Lower leg skin (tissue), 3 donors: Measurements from ENCODE around the gene FBXW2.

ENCODE experiments used
- POLR2A ChIP-seq, 2 donors: fragments of 450-650 bp; IDR thresholded peaks; one replicate each; pipeline ENCODE4 v1.6.1; 2016 to 2017; ENCODE audit warnings: antibody characterized with exemption in 2 of 2, mild to moderate bottlenecking in 1 of 2, moderate library complexity in 1 of 2
- TF ChIP-seq, protein P1 (sequence below), 3 donors: fragments of 450-650 bp; IDR thresholded peaks; one replicate each; pipeline ENCODE4 v1.5.1; 2016; ENCODE audit warnings: antibody characterized with exemption in 3 of 3, mild to moderate bottlenecking in 3 of 3, moderate library complexity in 2 of 3

DNA sequence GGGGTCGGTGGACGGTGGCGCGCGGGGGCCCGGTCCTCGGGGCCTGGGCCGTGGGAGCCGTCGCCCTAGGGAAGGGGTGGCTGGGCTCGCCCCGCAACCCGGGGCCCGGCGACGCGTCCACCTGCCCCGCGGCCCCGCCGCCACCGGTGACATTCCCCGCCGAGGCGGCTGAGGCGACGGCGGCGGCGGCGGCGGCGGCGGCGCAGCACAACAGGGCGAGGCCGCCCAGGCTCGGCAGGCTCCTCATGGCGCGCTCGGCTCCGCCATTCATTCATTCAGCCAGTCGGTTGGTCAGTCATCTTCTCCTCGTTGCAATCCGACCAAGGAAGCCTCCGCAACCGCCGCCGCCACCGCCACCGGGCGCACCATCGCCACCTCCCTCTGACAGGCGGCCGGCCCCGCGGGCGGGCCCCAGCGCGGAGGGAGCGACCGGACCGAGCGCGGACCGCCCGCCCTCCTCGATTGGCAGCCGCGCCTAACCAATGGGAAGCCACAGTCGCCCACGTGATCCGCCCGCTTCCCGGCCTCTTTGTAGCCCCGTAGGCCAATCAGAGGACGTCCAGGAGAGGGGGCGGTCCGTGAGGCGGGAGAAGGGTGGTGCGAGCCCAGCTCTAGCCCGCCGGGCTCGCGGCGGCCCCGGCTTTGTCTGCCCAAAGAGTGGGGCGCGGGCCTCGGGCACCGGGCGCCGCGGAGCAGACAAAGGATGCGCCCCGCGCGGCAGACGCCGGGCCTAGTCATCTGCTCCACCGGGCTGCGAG, 78.9 kb downstream of the FBXW2 start, which contains the start of gene MEGF9:
- TF ChIP-seq, protein P1, sequence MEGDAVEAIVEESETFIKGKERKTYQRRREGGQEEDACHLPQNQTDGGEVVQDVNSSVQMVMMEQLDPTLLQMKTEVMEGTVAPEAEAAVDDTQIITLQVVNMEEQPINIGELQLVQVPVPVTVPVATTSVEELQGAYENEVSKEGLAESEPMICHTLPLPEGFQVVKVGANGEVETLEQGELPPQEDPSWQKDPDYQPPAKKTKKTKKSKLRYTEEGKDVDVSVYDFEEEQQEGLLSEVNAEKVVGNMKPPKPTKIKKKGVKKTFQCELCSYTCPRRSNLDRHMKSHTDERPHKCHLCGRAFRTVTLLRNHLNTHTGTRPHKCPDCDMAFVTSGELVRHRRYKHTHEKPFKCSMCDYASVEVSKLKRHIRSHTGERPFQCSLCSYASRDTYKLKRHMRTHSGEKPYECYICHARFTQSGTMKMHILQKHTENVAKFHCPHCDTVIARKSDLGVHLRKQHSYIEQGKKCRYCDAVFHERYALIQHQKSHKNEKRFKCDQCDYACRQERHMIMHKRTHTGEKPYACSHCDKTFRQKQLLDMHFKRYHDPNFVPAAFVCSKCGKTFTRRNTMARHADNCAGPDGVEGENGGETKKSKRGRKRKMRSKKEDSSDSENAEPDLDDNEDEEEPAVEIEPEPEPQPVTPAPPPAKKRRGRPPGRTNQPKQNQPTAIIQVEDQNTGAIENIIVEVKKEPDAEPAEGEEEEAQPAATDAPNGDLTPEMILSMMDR (IDR thresholded peaks at IDR 0.05), result no peak
- TF ChIP-seq POLR2A (IDR thresholded peaks at IDR 0.05), result peak in 1 of 2 donors; percentile 38
